ENCODE results near the gene GPR157. TPM values are rescaled to one million over a fixed set of nuclear protein-coding genes. Genes with fewer than 3 reads are reported as not detected.

The GPR157 gene
- total RNA-seq, 1 donor from 2014 or later, result 7.1 TPM

DNA sequence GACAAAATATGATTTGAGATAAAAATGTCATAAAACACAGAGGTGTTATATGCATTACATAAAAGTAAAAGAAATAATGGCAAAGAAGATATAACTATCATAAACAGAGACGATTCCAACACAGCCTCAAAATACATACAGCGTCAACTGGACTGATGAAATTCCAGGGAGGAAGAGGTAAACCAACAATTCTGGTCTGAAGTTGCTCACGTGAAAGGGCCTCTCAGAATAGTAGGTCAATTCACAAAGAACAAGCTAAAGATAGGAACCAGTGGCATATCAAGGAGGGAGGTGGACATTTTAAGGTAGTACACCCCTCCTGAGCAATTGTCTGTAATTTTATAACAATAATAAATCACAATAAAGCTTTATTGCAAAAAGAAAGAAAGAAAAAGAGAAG lies 78.1 kb downstream of the GPR157 start:
- Histone ChIP-seq H3K4me3 (no peak overlapping the region), H3K36me3 (no peaks in the 10 kb centered on the region), H3K27ac (no peak overlapping the region), H3K4me1 (no peaks in the 10 kb centered on the region), H3K27me3 (no peaks in the 10 kb centered on the region), H3K9me3 (no peaks in the 10 kb centered on the region)
- TF ChIP-seq, protein P1, sequence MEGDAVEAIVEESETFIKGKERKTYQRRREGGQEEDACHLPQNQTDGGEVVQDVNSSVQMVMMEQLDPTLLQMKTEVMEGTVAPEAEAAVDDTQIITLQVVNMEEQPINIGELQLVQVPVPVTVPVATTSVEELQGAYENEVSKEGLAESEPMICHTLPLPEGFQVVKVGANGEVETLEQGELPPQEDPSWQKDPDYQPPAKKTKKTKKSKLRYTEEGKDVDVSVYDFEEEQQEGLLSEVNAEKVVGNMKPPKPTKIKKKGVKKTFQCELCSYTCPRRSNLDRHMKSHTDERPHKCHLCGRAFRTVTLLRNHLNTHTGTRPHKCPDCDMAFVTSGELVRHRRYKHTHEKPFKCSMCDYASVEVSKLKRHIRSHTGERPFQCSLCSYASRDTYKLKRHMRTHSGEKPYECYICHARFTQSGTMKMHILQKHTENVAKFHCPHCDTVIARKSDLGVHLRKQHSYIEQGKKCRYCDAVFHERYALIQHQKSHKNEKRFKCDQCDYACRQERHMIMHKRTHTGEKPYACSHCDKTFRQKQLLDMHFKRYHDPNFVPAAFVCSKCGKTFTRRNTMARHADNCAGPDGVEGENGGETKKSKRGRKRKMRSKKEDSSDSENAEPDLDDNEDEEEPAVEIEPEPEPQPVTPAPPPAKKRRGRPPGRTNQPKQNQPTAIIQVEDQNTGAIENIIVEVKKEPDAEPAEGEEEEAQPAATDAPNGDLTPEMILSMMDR (IDR thresholded peaks at IDR 0.05), result no peak
- intact Hi-C loops (cut with DNase I), result no loop called here
- DNase-seq (ENCODE audit: low spot score in 2 of 2), result no peak

Other genes starting within 250 kb of the GPR157 start
- gene CA6, start 183.2 kb downstream of the GPR157 start, total RNA-seq, result not detected
- gene SLC2A7, start 102.7 kb downstream of the GPR157 start, total RNA-seq, result not detected
- gene SLC2A5, start 59.5 kb downstream of the GPR157 start, total RNA-seq, result 13.9 TPM
- 56.8 TPM for gene H6PD, start 105.7 kb upstream of the GPR157 start, total RNA-seq
- 64.9 TPM for gene SPSB1, start 163.8 kb upstream of the GPR157 start, total RNA-seq

Data from ascending aorta (tissue), 2 donors.